ENCODE data around the gene BABAM2. TPM values are rescaled to one million over a fixed set of nuclear protein-coding genes. Genes with fewer than 3 reads are reported as not detected.

The BABAM2 gene
- total and polyA plus RNA-seq, 9 of the 15 experiments (the other 6 are each of a cell fraction or from before 2014, with no cell fraction given): 10.9 to 37.4 (median 25.6) TPM

GRCh38 chr2:28294451-28294850 lies 403.9 kb downstream of the BABAM2 start:
- H2AFZ ChIP-seq (ENCODE audit: low read depth, low read length): no peak overlapping the region
- DNase-seq (ENCODE audit: extremely low read depth in 1 of 4, low spot score in 3 of 4): no peak
- in situ Hi-C loops (cut with MboI): no loop called here
- TF ChIP-seq TRIM25 (IDR thresholded peaks at IDR 0.05; ENCODE audit: borderline replicate concordance) (no peak), ZBTB34 (CRISPR knock-in tag; IDR thresholded peaks at IDR 0.05) (no peak), GTF3C2 (IDR thresholded peaks at IDR 0.05; ENCODE audit: borderline replicate concordance, extremely low read depth, insufficient read length) (no peak), EGR1 (conservative IDR thresholded peaks at IDR 0.05) (no peak), TRIM24 (IDR thresholded peaks at IDR 0.05) (no peak), IFI16 (CRISPR knock-in tag; IDR thresholded peaks at IDR 0.05) (no peak), CREM (IDR thresholded peaks at IDR 0.05; ENCODE audit: low read depth) (no peak)
- no peak overlapping the region for H3K4me3 ChIP-seq
- 22% methylated on average over 1 of the region's 1 CpG for WGBS (ENCODE audit: insufficient coverage, low coverage, missing lambda C conversion rate)
- no peaks in the 10 kb centered on the region for H3K9me3 ChIP-seq (replicated peaks; ENCODE audit: control insufficient read depth, insufficient read depth, low read depth, low read length)
- H4K20me1 ChIP-seq (replicated peaks; ENCODE audit: control insufficient read depth, insufficient read depth, low read length): no peaks in the 10 kb centered on the region
- H3K4me2 ChIP-seq (ENCODE audit: insufficient read depth, low read length): no peak overlapping the region
- no peak for FAIRE-seq
- no peak overlapping the region for H3K9ac ChIP-seq (ENCODE audit: insufficient read depth in 1 of 2, low read depth in 2 of 2, low read length in 2 of 2)
- H3K36me3 ChIP-seq (ENCODE audit: control insufficient read depth, insufficient read depth, low read length): 0 out of 3 replicates have a peak, but pooled peaks cover 2% of the 10 kb centered on the region
- intact Hi-C loops (cut with micrococcal nuclease): no loop called here
- CTCF ChIA-PET (ENCODE audit: low intra/inter-chr PET ratio): interaction anchor here (0.7 kb wide), 1 partner anchor 658 kb away, joined by 3 read pairs; no protein-coding TSS in a partner anchor
- no peak overlapping the region for H3K27ac ChIP-seq (ENCODE audit: extremely low read depth, low read depth, low read length)
- no peaks in the 10 kb centered on the region for H3K4me1 ChIP-seq (replicated peaks in 1 of 2; ENCODE audit: control insufficient read depth in 2 of 2, insufficient read depth in 2 of 2, low read length in 2 of 2)
- no peak for ATAC-seq
- H3K9me1 ChIP-seq (ENCODE audit: control insufficient read depth, insufficient read depth, low read length): no peaks in the 10 kb centered on the region
- no peaks in the 10 kb centered on the region for H3K79me2 ChIP-seq (ENCODE audit: control insufficient read depth, insufficient read depth, low read length)
- H3K27me3 ChIP-seq (ENCODE audit: control insufficient read depth in 2 of 2, insufficient read depth in 2 of 2, low read length in 2 of 2): no peaks in the 10 kb centered on the region
- BruUV-seq (replicated peaks): no TSS peak
- POLR2A ChIA-PET: no interaction called here
